ENCODE measurements around the gene ZFP36L2.

- TF ChIP-seq POLR2AphosphoS5 (IDR thresholded peaks at IDR 0.05; ENCODE audit: low read depth, low read length): no peak
- TF ChIP-seq REST (IDR thresholded peaks at IDR 0.05; ENCODE audit: insufficient read depth in 1 of 2, low read depth in 2 of 2, low read length in 2 of 2): no peak
- no peak for TF ChIP-seq SIN3A (IDR thresholded peaks at IDR 0.05; ENCODE audit: borderline replicate concordance, insufficient read depth, low read length)
- no peak for TF ChIP-seq TAF1 (IDR thresholded peaks at IDR 0.05; ENCODE audit: borderline replicate concordance, insufficient read depth, low read length)
- no peak for TF ChIP-seq FOXP2 (optimal IDR thresholded peaks at IDR 0.05; ENCODE audit: borderline replicate concordance, extremely low read depth, extremely low read length, insufficient read depth)
Observed at GRCh38 chr2:43265421-43265820, 39.0 kb upstream of the ZFP36L2 start.

All from PFSK-1 (cell line).